ENCODE data around the gene NRF1.

Gene NRF1

DNA sequence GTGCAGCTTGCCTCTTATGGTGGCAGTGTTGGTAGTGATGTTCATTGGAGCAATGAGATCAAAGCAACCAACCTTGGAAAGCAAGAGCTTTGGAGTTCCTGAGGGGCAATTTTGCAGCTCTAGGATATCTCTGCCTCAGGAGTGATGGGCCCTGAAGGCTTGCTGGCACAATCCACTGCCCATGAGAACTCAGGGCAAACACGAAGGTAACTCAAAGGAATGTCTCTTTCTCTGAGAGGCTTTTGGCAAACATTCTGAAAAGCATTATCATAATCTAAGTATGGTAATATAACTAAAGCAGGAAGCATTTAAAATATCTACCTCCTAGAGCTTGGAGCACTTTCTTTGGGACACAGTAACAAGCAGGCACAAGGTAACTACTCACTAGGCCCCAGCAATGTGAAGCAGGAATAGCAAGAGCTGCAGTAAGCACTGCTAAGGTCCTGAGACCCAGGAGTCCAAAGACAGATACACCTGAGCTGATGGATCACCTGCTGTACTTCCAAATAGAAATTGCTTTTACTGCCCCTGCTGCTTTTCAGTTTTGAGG is 103.1 kb downstream of the NRF1 start:
- H2AFZ ChIP-seq (ENCODE audit: low read length), result no peak overlapping the region
- no peak overlapping the region for H3K4me3 ChIP-seq (ENCODE audit: low read length)
- H3K27me3 ChIP-seq (replicated peaks; ENCODE audit: insufficient read depth, low read length), result no peaks in the 10 kb centered on the region
- peaks cover 7% of the 10 kb centered on the region for H3K4me1 ChIP-seq (ENCODE audit: low read length)
- DNase-seq, result no peak
- H3F3A ChIP-seq (ENCODE audit: insufficient read depth, low read length), result peaks cover 4% of the 10 kb centered on the region
- no peaks in the 10 kb centered on the region for H3K79me2 ChIP-seq (ENCODE audit: low read length)
- H4K20me1 ChIP-seq (ENCODE audit: insufficient read depth, low read length), result no peaks in the 10 kb centered on the region
- no peak overlapping the region for H3K4me2 ChIP-seq (ENCODE audit: low read depth, low read length)
- H3K9me3 ChIP-seq (replicated peaks; ENCODE audit: insufficient read depth, low read length), result no peaks in the 10 kb centered on the region
- TF ChIP-seq EZH2 (optimal IDR thresholded peaks at IDR 0.05; ENCODE audit: low read depth, low read length) (no peak), EZH2phosphoT487 (IDR thresholded peaks at IDR 0.05; ENCODE audit: low read length) (no peak)
- TF ChIP-seq, protein P1, sequence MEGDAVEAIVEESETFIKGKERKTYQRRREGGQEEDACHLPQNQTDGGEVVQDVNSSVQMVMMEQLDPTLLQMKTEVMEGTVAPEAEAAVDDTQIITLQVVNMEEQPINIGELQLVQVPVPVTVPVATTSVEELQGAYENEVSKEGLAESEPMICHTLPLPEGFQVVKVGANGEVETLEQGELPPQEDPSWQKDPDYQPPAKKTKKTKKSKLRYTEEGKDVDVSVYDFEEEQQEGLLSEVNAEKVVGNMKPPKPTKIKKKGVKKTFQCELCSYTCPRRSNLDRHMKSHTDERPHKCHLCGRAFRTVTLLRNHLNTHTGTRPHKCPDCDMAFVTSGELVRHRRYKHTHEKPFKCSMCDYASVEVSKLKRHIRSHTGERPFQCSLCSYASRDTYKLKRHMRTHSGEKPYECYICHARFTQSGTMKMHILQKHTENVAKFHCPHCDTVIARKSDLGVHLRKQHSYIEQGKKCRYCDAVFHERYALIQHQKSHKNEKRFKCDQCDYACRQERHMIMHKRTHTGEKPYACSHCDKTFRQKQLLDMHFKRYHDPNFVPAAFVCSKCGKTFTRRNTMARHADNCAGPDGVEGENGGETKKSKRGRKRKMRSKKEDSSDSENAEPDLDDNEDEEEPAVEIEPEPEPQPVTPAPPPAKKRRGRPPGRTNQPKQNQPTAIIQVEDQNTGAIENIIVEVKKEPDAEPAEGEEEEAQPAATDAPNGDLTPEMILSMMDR (IDR thresholded peaks at IDR 0.05; ENCODE audit: low read length), result no peak
- no peak overlapping the region for H3K9ac ChIP-seq (ENCODE audit: low read length)
- no peaks in the 10 kb centered on the region for H3K9me2 ChIP-seq (replicated peaks; ENCODE audit: insufficient read depth, low read length)
- no peaks in the 10 kb centered on the region for H3K36me3 ChIP-seq (replicated peaks; ENCODE audit: insufficient read depth, low read length)
- no peak overlapping the region for H3K27ac ChIP-seq (ENCODE audit: low read length)

DNA sequence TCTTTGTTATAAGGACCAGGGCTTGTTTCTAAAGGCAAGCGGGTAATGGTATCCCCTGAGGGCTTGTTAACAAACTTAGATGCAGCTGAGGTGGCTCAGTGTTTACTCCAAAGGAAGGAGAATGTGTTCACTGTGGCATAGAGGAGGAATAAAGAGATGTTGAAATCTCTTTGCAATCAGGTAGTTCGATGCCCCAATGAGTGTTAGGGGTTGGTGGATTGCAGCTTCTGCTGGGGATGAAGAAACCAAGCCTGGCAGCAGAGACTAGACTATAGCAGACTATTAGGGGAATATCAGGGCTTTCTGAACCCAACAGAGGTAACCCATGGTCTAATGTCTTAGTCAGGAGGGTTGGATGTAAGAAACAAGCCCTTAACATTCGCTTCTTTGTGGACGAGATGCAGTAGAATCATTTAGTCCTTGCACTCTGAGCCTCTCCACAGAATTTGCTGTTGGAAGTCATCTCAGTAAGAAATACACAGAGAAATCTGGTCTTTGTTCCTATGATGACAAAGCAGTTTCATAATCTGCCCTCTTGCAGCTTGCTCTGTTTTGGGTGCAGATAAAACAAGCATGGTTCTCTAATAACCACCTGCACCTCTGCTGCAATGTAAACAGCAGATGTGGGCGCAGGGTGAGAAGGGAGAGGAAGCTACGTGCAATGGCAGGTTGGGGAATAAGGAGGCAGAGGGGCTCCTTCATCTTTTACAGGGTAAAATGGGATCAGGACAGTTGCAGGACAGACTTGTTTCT is 108.6 kb downstream of the NRF1 start:
- H3K27ac ChIP-seq (ENCODE audit: low read length), result peak overlapping the region; percentile 70
- H3K36me3 ChIP-seq (replicated peaks; ENCODE audit: insufficient read depth, low read length), result no peaks in the 10 kb centered on the region
- 0 out of 2 replicates have a peak overlapping the region, but pooled peaks have one; percentile 4 for H3K4me3 ChIP-seq (ENCODE audit: low read length)
- peaks cover 16% of the 10 kb centered on the region for H3F3A ChIP-seq (ENCODE audit: insufficient read depth, low read length)
- peak overlapping the region; percentile 53 for H3K4me2 ChIP-seq (ENCODE audit: low read depth, low read length)
- H4K20me1 ChIP-seq (ENCODE audit: insufficient read depth, low read length), result no peaks in the 10 kb centered on the region
- TF ChIP-seq EZH2 (optimal IDR thresholded peaks at IDR 0.05; ENCODE audit: low read depth, low read length) (no peak), EZH2phosphoT487 (IDR thresholded peaks at IDR 0.05; ENCODE audit: low read length) (no peak)
- TF ChIP-seq, protein P1 (IDR thresholded peaks at IDR 0.05; ENCODE audit: low read length), result no peak
- H3K79me2 ChIP-seq (ENCODE audit: low read length), result no peaks in the 10 kb centered on the region
- H3K9ac ChIP-seq (ENCODE audit: low read length), result peak overlapping the region; percentile 4; the same call in 1 of the 2 replicates
- peaks cover 22% of the 10 kb centered on the region for H3K4me1 ChIP-seq (ENCODE audit: low read length)
- peak; percentile 88 for DNase-seq
- no peaks in the 10 kb centered on the region for H3K27me3 ChIP-seq (replicated peaks; ENCODE audit: insufficient read depth, low read length)
- H3K9me3 ChIP-seq (replicated peaks; ENCODE audit: insufficient read depth, low read length), result no peaks in the 10 kb centered on the region
- H3K9me2 ChIP-seq (replicated peaks; ENCODE audit: insufficient read depth, low read length), result no peaks in the 10 kb centered on the region
- H2AFZ ChIP-seq (ENCODE audit: low read length), result peak overlapping the region; percentile 52

DNA sequence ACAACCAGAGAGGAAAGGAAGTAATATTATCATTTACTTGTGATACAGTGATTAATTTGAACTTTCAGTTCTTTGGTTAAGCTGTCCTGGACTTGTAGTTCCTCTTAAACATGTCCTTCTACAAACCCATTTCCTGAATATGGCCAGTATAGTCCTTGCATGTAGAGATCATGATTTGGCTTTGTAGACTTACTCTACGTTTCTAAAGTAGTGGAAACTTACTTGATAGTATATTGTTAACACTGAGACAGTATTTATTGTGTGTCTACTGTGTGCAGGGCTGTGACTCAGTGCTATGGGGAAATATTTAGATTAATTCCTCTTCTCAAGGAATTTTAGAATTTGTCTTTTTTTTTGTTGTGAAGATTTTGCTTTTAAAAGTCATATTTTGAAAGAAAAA is 109.5 kb downstream of the NRF1 start:
- Histone ChIP-seq H3F3A (ENCODE audit: insufficient read depth, low read length) (peaks cover 16% of the 10 kb centered on the region), H3K9me3 (replicated peaks; ENCODE audit: insufficient read depth, low read length) (no peaks in the 10 kb centered on the region), H3K4me1 (ENCODE audit: low read length) (peaks cover 22% of the 10 kb centered on the region), H3K27me3 (replicated peaks; ENCODE audit: insufficient read depth, low read length) (no peaks in the 10 kb centered on the region), H4K20me1 (ENCODE audit: insufficient read depth, low read length) (no peaks in the 10 kb centered on the region), H3K4me3 (ENCODE audit: low read length) (no peak overlapping the region), H3K9ac (ENCODE audit: low read length) (no peak overlapping the region), H3K4me2 (ENCODE audit: low read depth, low read length) (peak overlapping the region; percentile 46; the same call in 1 of the 2 replicates), H3K27ac (ENCODE audit: low read length) (peak overlapping the region; percentile 18; the same call in 1 of the 2 replicates), H3K79me2 (ENCODE audit: low read length) (no peaks in the 10 kb centered on the region), H3K36me3 (replicated peaks; ENCODE audit: insufficient read depth, low read length) (no peaks in the 10 kb centered on the region), H2AFZ (ENCODE audit: low read length) (peak overlapping the region; percentile 21; the same call in 1 of the 2 replicates), H3K9me2 (replicated peaks; ENCODE audit: insufficient read depth, low read length) (no peaks in the 10 kb centered on the region)
- DNase-seq, result peak; percentile 45
- no peak for TF ChIP-seq EZH2 (optimal IDR thresholded peaks at IDR 0.05; ENCODE audit: low read depth, low read length)
- TF ChIP-seq, protein P1 (IDR thresholded peaks at IDR 0.05; ENCODE audit: low read length), result no peak
- TF ChIP-seq EZH2phosphoT487 (IDR thresholded peaks at IDR 0.05; ENCODE audit: low read length), result no peak
